HCT116 (cell line): ENCODE data around the gene PDE9A. TPM values are rescaled to one million over a fixed set of nuclear protein-coding genes. Genes with fewer than 3 reads are reported as not detected.

Experiments used
- ATAC-seq: fragments of 200-7000 bp; cut with Tn5 transposase; 2 replicates; pipeline ENCODE4 v1.9.1; 2020; ENCODE audit warnings: mild to moderate bottlenecking, moderate library complexity
- BruUV-seq: library from RNA; stranded (reverse); fragments of 400-500 nt; replicated peaks from 2 replicates; lab custom pipeline; 2021; lab: Mats Ljungman, UMichigan
- CTCF ChIA-PET: fragments of 300-600 bp; sonication (Branson Sonifier 250); formaldehyde crosslinking; loops from one replicate; lab custom pipeline; 2021; ENCODE audit warnings: antibody characterized with exemption; lab: Charles Lee
- POLR2A ChIA-PET: fragments of 300-600, 350-600 bp; sonication (Branson Sonifier 250); formaldehyde crosslinking; loops from one replicate; lab custom pipeline; 2021; ENCODE audit warnings: antibody characterized with exemption; lab: Charles Lee
- RAD21 ChIA-PET, 2 experiments: fragments of 300-600 bp; sonication (Branson Sonifier 250); formaldehyde crosslinking; loops; one replicate each; lab custom pipeline; 2023; ENCODE audit warnings: low total read pairs in 2 of 2; ENCODE audit not compliant: uncharacterized antibody in 2 of 2, unreplicated experiment in 2 of 2, low non-redundant PET in 1 of 2; lab: Charles Lee
- DNase-seq: peaks from one replicate; pipeline ENCODE4 v3.0.0-alpha.2; 2010; ENCODE audit warnings: low read depth, low spot score
- H2AFZ ChIP-seq: fragments of 200-600 bp; shearing (Covaris generic), sonication (generic); 2 replicates; pipeline ENCODE4 v1.6.1; 2017; ENCODE audit warnings: low read depth, mixed run types, mixed read lengths, antibody characterized with exemption, low read length; ENCODE audit not compliant: poor library complexity, severe bottlenecking
- H3K27ac ChIP-seq: 2 replicates; pipeline ENCODE4 v1.5.1; 2012; ENCODE audit warnings: low read depth, low read length
- H3K27me3 ChIP-seq: fragments of 200-600 bp; sonication (generic); 2 replicates; pipeline ENCODE4 v1.6.1; 2016; ENCODE audit warnings: mixed run types, low read length, mixed read lengths; ENCODE audit not compliant: insufficient read depth
- H3K36me3 ChIP-seq, 2 experiments: fragments of 200-500 bp in 1 of 2; fragments of 200-600 bp in 1 of 2; sonication (Bioruptor generic) in 1 of 2; sonication (generic) in 1 of 2; 2 replicates each; pipeline versions ENCODE4 v1.5.1 to v1.6.1; 2014 to 2016; ENCODE audit warnings: low read length in 2 of 2, inconsistent platforms in 1 of 2, mixed read lengths in 1 of 2, mixed run types in 1 of 2; ENCODE audit not compliant: insufficient read depth in 2 of 2, control insufficient read depth in 1 of 2
- H3K4me1 ChIP-seq, 2 experiments: fragments of 200-600 bp in 1 of 2; sonication (generic) in 1 of 2; 2 replicates each; pipeline versions ENCODE4 v1.5.1 to v1.6.1; 2012 to 2017; ENCODE audit warnings: low read length in 2 of 2, inconsistent platforms in 1 of 2, mild to moderate bottlenecking in 1 of 2, mixed read lengths in 1 of 2, mixed run types in 1 of 2, moderate library complexity in 1 of 2; ENCODE audit not compliant: insufficient read depth in 2 of 2, control insufficient read depth in 1 of 2
- H3K4me2 ChIP-seq: fragments of 200-600 bp; sonication (generic); 2 replicates; pipeline ENCODE4 v1.6.1; 2017; ENCODE audit warnings: mixed run types, low read length, mixed read lengths
- H3K4me3 ChIP-seq, 2 experiments: fragments of 200-600 bp in 1 of 2; sonication (generic) in 1 of 2; replicated peaks in 1 of 2; 2 replicates each; pipeline ENCODE4 v1.5.1; 2011 to 2016; ENCODE audit warnings: low read length in 2 of 2, control low read depth in 1 of 2, low read depth in 1 of 2, mild to moderate bottlenecking in 1 of 2, mixed read lengths in 1 of 2, mixed run types in 1 of 2
- H3K79me2 ChIP-seq: fragments of 200-600 bp; sonication (generic); 2 replicates; pipeline ENCODE4 v1.6.1; 2017; ENCODE audit warnings: mild to moderate bottlenecking, mixed run types, low read length, moderate library complexity, mixed read lengths; ENCODE audit not compliant: insufficient read depth
- H3K9ac ChIP-seq: fragments of 200-600 bp; sonication (generic); 2 replicates; pipeline ENCODE4 v1.6.1; 2016; ENCODE audit warnings: low read length, mixed read lengths
- H3K9me2 ChIP-seq: fragments of 200-600 bp; sonication (generic), shearing (Covaris generic); 2 replicates; pipeline ENCODE4 v1.6.1; 2017; ENCODE audit warnings: mixed run types, mild to moderate bottlenecking, moderate library complexity; ENCODE audit not compliant: insufficient read depth
- H3K9me3 ChIP-seq, 2 experiments: fragments of 200-500 bp in 1 of 2; fragments of 200-600 bp in 1 of 2; sonication (Bioruptor generic) in 1 of 2; sonication (generic) in 1 of 2; 2 replicates each; pipeline ENCODE4 v1.6.1; 2014 to 2017; ENCODE audit warnings: low read length in 2 of 2, mixed read lengths in 2 of 2, inconsistent platforms in 1 of 2, low read depth in 1 of 2, mild to moderate bottlenecking in 1 of 2, mixed run types in 1 of 2, moderate library complexity in 1 of 2; ENCODE audit not compliant: control insufficient read depth in 1 of 2, insufficient read depth in 1 of 2
- H4K20me1 ChIP-seq: fragments of 200-600 bp; sonication (generic), shearing (Covaris generic); 2 replicates; pipeline ENCODE4 v1.6.1; 2017; ENCODE audit warnings: mixed run types, mild to moderate bottlenecking, moderate library complexity; ENCODE audit not compliant: insufficient read depth
- EGR1 ChIP-seq: IDR thresholded peaks from 2 replicates; pipeline ENCODE4 v1.6.1; 2012; ENCODE audit warnings: low read depth
- EZH2 ChIP-seq: fragments of 200-600 bp; sonication (generic); IDR thresholded peaks from 2 replicates; pipeline ENCODE4 v1.6.1; 2017; ENCODE audit warnings: antibody characterized with exemption, mixed run types
- JUND ChIP-seq: IDR thresholded peaks from 2 replicates; pipeline ENCODE4 v1.6.1; 2012
- POLR2A ChIP-seq: IDR thresholded peaks from 2 replicates; pipeline ENCODE4 v1.7.0; 2011; ENCODE audit warnings: borderline replicate concordance; ENCODE audit not compliant: insufficient read depth, insufficient read length; ENCODE audit errors: extremely low read depth
- POLR2AphosphoS5 ChIP-seq: IDR thresholded peaks from 2 replicates; pipeline ENCODE4 v1.6.1; 2011; ENCODE audit warnings: mild to moderate bottlenecking, low read depth, low read length, moderate library complexity
- RAD21 ChIP-seq: IDR thresholded peaks from 2 replicates; pipeline ENCODE4 v1.6.1; 2012; ENCODE audit warnings: low read depth, mild to moderate bottlenecking
- SIN3A ChIP-seq: IDR thresholded peaks from 2 replicates; pipeline ENCODE4 v1.6.1; 2012; ENCODE audit warnings: low read depth
- SP1 ChIP-seq: IDR thresholded peaks from 2 replicates; pipeline ENCODE4 v1.6.1; 2012; ENCODE audit warnings: low read depth
- SRF ChIP-seq: IDR thresholded peaks from 2 replicates; pipeline ENCODE4 v1.6.1; 2012; ENCODE audit warnings: low read depth
- TCF7L2 ChIP-seq: IDR thresholded peaks from 2 replicates; pipeline ENCODE4 v1.7.0; 2011; ENCODE audit warnings: borderline replicate concordance, inconsistent platforms; ENCODE audit not compliant: insufficient read depth, insufficient read length; ENCODE audit errors: extremely low read depth
- ZFX ChIP-seq: fragments of 450-650 bp; IDR thresholded peaks from 2 replicates; pipeline ENCODE4 v1.6.1; 2017
- ZNF274 ChIP-seq: fragments of 200-500 bp; sonication (Bioruptor generic); IDR thresholded peaks from 2 replicates; pipeline ENCODE4 v1.6.1; 2014; ENCODE audit warnings: mild to moderate bottlenecking, low read depth, low read length, inconsistent platforms
- intact Hi-C: fragments of 100-400 bp; cut with micrococcal nuclease; formaldehyde crosslinking; loops from 2 replicates; pipeline ENCODE4 v1.10.0; 2022
- total RNA-seq: library from RNA; stranded (reverse); gene quantifications from one replicate; pipeline ENCODE4 v1.2.1, GENCODE V29; 2021; ENCODE audit not compliant: unreplicated experiment
- TF ChIP-seq, protein P1 (sequence below): IDR thresholded peaks from 2 replicates; pipeline ENCODE4 v1.6.1; 2011; ENCODE audit warnings: mild to moderate bottlenecking, low read length, moderate library complexity; ENCODE audit not compliant: insufficient replicate concordance; ENCODE audit errors: extremely low read depth
- TF ChIP-seq, protein P2 (sequence below): IDR thresholded peaks from 2 replicates; pipeline ENCODE4 v1.6.1; 2012; ENCODE audit warnings: low read depth

PDE9A gene
- total RNA-seq, 1 experiment from 2014 or later: 31.4 TPM

DNA sequence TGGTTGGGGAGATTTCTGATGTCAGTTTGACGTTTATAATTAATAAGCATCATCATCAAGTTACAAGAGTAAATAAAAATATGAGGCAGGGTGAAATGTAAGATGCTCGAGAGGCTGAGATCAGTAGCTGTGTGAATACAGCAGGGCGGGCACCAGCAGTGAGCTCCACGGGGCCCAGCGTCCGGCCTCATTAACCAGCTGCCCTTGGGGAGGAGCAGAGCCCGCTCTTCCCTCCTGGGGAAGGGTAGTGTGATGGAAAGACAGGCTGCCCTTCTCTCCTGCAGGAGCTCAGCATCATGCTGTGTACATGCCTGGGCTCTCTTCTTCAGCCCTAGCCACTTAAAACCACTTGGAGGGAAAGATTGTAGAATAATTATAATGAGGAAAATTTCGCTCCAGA is 23.4 kb downstream of the PDE9A start:
- Histone ChIP-seq H3K27me3 (no peaks in the 10 kb centered on the region), H2AFZ (no peak overlapping the region), H3K9me3 (no peaks in the 10 kb centered on the region), H3K4me1 (peaks cover 22 to 23% of the 10 kb centered on the region in 2 experiments), H4K20me1 (no peaks in the 10 kb centered on the region), H3K9me2 (no peaks in the 10 kb centered on the region), H3K4me3 (no peak overlapping the region), H3K79me2 (0 out of 2 replicates have a peak, but pooled peaks cover 8% of the 10 kb centered on the region), H3K36me3 (no peaks in the 10 kb centered on the region)
- ATAC-seq (no peak), DNase-seq (no peak)
- ChIA-PET POLR2A (no interaction called here), CTCF (no interaction called here)
- BruUV-seq: no TSS peak
- no peak for TF ChIP-seq EGR1
- TF ChIP-seq ZFX: no peak
- TF ChIP-seq RAD21: no peak
- TF ChIP-seq, all 23 proteins: peak for 0
- H3K27ac ChIP-seq: no peak overlapping the region
- RAD21 ChIA-PET: no interaction called here
- intact Hi-C loops: no loop called here
- no peak overlapping the region for H3K9ac ChIP-seq
- no peak overlapping the region for H3K4me2 ChIP-seq

DNA sequence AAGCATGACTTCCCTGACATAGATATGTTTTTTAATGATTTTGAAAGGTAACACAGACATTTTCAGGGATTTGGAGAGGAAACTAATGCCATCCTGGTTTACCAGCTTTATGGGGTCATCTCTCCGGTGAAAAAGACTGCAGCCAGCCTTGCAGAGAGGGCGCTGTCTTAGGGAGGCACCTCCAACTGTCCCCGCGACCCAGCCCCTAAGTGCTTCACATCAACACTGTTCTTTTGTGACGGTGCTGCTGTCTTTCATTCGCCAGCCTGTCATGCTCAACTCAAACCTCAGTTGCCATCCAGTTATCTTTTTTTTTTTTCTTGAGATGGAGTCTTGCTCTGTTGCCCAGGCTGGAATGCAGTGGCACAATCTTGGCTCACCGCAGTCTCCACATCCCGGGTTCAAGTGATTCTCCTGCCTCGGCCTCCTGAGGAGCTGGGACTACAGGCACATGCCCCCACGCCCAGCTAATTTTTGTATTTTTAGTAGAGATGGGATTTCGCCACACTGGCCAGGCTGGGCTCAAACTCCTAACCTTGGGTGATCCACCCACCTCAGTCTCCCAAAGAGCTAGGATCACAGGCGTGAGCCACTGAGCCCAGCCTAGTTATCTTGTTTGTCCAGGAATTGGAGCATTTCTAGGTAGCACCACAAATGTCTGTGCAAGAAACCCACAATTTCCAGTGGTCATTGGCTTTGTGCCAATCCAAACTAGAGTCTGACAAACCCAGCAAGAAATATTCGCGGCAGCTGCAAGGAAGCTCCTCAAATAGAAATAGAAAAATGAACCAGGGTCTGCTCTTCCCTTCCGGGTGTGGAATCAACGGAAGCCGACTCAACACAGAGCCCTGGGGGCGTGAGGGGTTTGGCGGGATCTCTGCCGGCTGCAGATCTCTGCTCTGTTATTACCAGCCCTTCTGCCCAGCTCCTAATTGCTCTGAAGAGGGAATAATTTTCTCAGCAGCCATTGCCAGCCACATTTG is 24.2 kb downstream of the PDE9A start:
- ChIA-PET CTCF (no interaction called here), POLR2A (no interaction called here), RAD21 (no interaction called here)
- H4K20me1 ChIP-seq: no peaks in the 10 kb centered on the region
- no peaks in the 10 kb centered on the region for H3K9me2 ChIP-seq
- no peak overlapping the region for H3K27ac ChIP-seq
- no peaks in the 10 kb centered on the region for H3K27me3 ChIP-seq
- H3K4me3 ChIP-seq: no peak overlapping the region
- 0 out of 2 replicates have a peak, but pooled peaks cover under 1% of the 10 kb centered on the region for H3K79me2 ChIP-seq
- DNase-seq: no peak
- H3K4me1 ChIP-seq: peaks cover 13 to 15% of the 10 kb centered on the region in 2 experiments
- no peak for ATAC-seq
- H3K9ac ChIP-seq: no peak overlapping the region
- no peak overlapping the region for H3K4me2 ChIP-seq
- intact Hi-C loops: no loop called here
- H3K36me3 ChIP-seq: no peaks in the 10 kb centered on the region
- no peaks in the 10 kb centered on the region for H3K9me3 ChIP-seq
- BruUV-seq: no TSS peak
- H2AFZ ChIP-seq: no peak overlapping the region
- TF ChIP-seq ZNF274 (no peak), JUND (no peak), SIN3A (no peak), EZH2 (no peak), POLR2A (no peak), POLR2AphosphoS5 (no peak), SP1 (no peak), TCF7L2 (no peak), EGR1 (no peak), SRF (no peak)
- TF ChIP-seq, protein P1, sequence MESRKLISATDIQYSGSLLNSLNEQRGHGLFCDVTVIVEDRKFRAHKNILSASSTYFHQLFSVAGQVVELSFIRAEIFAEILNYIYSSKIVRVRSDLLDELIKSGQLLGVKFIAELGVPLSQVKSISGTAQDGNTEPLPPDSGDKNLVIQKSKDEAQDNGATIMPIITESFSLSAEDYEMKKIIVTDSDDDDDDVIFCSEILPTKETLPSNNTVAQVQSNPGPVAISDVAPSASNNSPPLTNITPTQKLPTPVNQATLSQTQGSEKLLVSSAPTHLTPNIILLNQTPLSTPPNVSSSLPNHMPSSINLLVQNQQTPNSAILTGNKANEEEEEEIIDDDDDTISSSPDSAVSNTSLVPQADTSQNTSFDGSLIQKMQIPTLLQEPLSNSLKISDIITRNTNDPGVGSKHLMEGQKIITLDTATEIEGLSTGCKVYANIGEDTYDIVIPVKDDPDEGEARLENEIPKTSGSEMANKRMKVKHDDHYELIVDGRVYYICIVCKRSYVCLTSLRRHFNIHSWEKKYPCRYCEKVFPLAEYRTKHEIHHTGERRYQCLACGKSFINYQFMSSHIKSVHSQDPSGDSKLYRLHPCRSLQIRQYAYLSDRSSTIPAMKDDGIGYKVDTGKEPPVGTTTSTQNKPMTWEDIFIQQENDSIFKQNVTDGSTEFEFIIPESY: no peak
- TF ChIP-seq, protein P2, sequence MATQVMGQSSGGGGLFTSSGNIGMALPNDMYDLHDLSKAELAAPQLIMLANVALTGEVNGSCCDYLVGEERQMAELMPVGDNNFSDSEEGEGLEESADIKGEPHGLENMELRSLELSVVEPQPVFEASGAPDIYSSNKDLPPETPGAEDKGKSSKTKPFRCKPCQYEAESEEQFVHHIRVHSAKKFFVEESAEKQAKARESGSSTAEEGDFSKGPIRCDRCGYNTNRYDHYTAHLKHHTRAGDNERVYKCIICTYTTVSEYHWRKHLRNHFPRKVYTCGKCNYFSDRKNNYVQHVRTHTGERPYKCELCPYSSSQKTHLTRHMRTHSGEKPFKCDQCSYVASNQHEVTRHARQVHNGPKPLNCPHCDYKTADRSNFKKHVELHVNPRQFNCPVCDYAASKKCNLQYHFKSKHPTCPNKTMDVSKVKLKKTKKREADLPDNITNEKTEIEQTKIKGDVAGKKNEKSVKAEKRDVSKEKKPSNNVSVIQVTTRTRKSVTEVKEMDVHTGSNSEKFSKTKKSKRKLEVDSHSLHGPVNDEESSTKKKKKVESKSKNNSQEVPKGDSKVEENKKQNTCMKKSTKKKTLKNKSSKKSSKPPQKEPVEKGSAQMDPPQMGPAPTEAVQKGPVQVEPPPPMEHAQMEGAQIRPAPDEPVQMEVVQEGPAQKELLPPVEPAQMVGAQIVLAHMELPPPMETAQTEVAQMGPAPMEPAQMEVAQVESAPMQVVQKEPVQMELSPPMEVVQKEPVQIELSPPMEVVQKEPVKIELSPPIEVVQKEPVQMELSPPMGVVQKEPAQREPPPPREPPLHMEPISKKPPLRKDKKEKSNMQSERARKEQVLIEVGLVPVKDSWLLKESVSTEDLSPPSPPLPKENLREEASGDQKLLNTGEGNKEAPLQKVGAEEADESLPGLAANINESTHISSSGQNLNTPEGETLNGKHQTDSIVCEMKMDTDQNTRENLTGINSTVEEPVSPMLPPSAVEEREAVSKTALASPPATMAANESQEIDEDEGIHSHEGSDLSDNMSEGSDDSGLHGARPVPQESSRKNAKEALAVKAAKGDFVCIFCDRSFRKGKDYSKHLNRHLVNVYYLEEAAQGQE: no peak
